H1 (cell line): Measurements from ENCODE around the gene GRIK4.

Experiments
- ASH2L ChIP-seq: fragments of 200-600, 300-600 bp; sonication (generic); IDR thresholded peaks from one replicate; pipeline ENCODE4 v1.7.1; 2017; ENCODE audit warnings: low read length
- BACH1 ChIP-seq: IDR thresholded peaks from 2 replicates; pipeline ENCODE4 v1.6.1; 2012; ENCODE audit warnings: low read length, improper control_type of control experiment
- CREB1 ChIP-seq: IDR thresholded peaks from 2 replicates; pipeline ENCODE4 v1.6.1; 2012; ENCODE audit warnings: inconsistent platforms
- EZH2 ChIP-seq: fragments of 200-600 bp; sonication (generic); IDR thresholded peaks from 2 replicates; pipeline ENCODE4 v1.7.1; 2012; ENCODE audit warnings: low read depth, mild to moderate bottlenecking, moderate library complexity, low read length, inconsistent platforms; ENCODE audit not compliant: severe bottlenecking
- NANOG ChIP-seq: IDR thresholded peaks from 2 replicates; pipeline ENCODE4 v1.6.1; 2011; ENCODE audit warnings: low read length, low read depth, mild to moderate bottlenecking, inconsistent platforms; ENCODE audit not compliant: insufficient read depth, poor library complexity, severe bottlenecking
- POLR2A ChIP-seq, 2 experiments: IDR thresholded peaks; 1 replicate in 1 of 2; 2 replicates in 1 of 2; pipeline ENCODE4 v1.6.1; 2011; ENCODE audit warnings: low read depth in 2 of 2, low read length in 2 of 2, mild to moderate bottlenecking in 2 of 2; ENCODE audit errors: control extremely low read depth in 1 of 2
- POLR2AphosphoS5 ChIP-seq: IDR thresholded peaks from 2 replicates; pipeline ENCODE4 v1.6.1; 2011; ENCODE audit warnings: low read depth, low read length
- POU5F1 ChIP-seq: IDR thresholded peaks from 2 replicates; pipeline ENCODE4 v1.6.1; 2011; ENCODE audit warnings: low read depth, mild to moderate bottlenecking, low read length, moderate library complexity
- RAD21 ChIP-seq, 2 experiments: IDR thresholded peaks in 1 of 2; conservative IDR thresholded peaks in 1 of 2; 2 replicates each; pipeline ENCODE4 v1.6.1; 2011; ENCODE audit warnings: low read depth in 2 of 2, low read length in 2 of 2, improper control_type of control experiment in 1 of 2, inconsistent platforms in 1 of 2, mild to moderate bottlenecking in 1 of 2, moderate library complexity in 1 of 2
- SP1 ChIP-seq: IDR thresholded peaks from 2 replicates; pipeline ENCODE4 v1.6.1; 2011; ENCODE audit warnings: low read depth, low read length
- TAF7 ChIP-seq: optimal IDR thresholded peaks from 2 replicates; pipeline ENCODE3; 2011; ENCODE audit warnings: low read depth, mild to moderate bottlenecking, inconsistent platforms, low read length, moderate library complexity, borderline replicate concordance
- ZNF274 ChIP-seq: IDR thresholded peaks from 2 replicates; pipeline ENCODE4 v1.7.0; 2012; ENCODE audit warnings: low read length, borderline replicate concordance; ENCODE audit errors: extremely low read depth
- TF ChIP-seq, protein P1 (sequence below), 3 experiments: IDR thresholded peaks; 1 replicate in 2 of 3; 2 replicates in 1 of 3; pipeline versions ENCODE4 v1.5.1 to v1.6.1; 2011; ENCODE audit warnings: low read length in 3 of 3, mild to moderate bottlenecking in 3 of 3, inconsistent platforms in 2 of 3, low read depth in 1 of 3, moderate library complexity in 1 of 3; ENCODE audit not compliant: insufficient read depth in 1 of 3; ENCODE audit errors: control extremely low read depth in 1 of 3

- TF ChIP-seq POU5F1: no peak
- no peak for TF ChIP-seq CREB1
- TF ChIP-seq, protein P1, sequence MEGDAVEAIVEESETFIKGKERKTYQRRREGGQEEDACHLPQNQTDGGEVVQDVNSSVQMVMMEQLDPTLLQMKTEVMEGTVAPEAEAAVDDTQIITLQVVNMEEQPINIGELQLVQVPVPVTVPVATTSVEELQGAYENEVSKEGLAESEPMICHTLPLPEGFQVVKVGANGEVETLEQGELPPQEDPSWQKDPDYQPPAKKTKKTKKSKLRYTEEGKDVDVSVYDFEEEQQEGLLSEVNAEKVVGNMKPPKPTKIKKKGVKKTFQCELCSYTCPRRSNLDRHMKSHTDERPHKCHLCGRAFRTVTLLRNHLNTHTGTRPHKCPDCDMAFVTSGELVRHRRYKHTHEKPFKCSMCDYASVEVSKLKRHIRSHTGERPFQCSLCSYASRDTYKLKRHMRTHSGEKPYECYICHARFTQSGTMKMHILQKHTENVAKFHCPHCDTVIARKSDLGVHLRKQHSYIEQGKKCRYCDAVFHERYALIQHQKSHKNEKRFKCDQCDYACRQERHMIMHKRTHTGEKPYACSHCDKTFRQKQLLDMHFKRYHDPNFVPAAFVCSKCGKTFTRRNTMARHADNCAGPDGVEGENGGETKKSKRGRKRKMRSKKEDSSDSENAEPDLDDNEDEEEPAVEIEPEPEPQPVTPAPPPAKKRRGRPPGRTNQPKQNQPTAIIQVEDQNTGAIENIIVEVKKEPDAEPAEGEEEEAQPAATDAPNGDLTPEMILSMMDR (IDR thresholded peaks at IDR 0.05; ENCODE audit: control extremely low read depth in 1 of 3, insufficient read depth in 1 of 3, low read depth in 1 of 3, low read length in 3 of 3): no peak
- TF ChIP-seq EZH2: no peak
- TF ChIP-seq POLR2A (IDR thresholded peaks at IDR 0.05; ENCODE audit: control extremely low read depth in 1 of 2, low read depth in 2 of 2, low read length in 2 of 2): no peak
- no peak for TF ChIP-seq ZNF274
- no peak for TF ChIP-seq POLR2AphosphoS5
- no peak for TF ChIP-seq BACH1
- no peak for TF ChIP-seq RAD21 (IDR thresholded peaks at IDR 0.05 in 1 of 2, conservative IDR thresholded peaks at IDR 0.05 in 1 of 2; ENCODE audit: low read depth in 2 of 2, low read length in 2 of 2)
- TF ChIP-seq ASH2L: no peak
- TF ChIP-seq SP1: no peak
- no peak for TF ChIP-seq TAF7
- no peak for TF ChIP-seq NANOG
These were observed 223.5 kb downstream of the GRIK4 start for GRCh38 chr11:120735035-120735434.
